HEK293 (cell line): ENCODE data around the gene BRD2.

Source experiments
- EGR2 ChIP-seq: fragments of 450-650 bp; formaldehyde crosslinking; IDR thresholded peaks from 2 replicates; pipeline ENCODE4 v1.5.1; 2016; ENCODE audit warnings: low read depth, missing biosample characterization, missing genetic modification characterization
- FEZF1 ChIP-seq: fragments of 450-650 bp; formaldehyde crosslinking; IDR thresholded peaks from 2 replicates; pipeline ENCODE4 v1.5.1; 2016; ENCODE audit warnings: missing biosample characterization, missing genetic modification characterization
- GLIS1 ChIP-seq: fragments of 450-650 bp; formaldehyde crosslinking; IDR thresholded peaks from 2 replicates; pipeline ENCODE4 v1.5.1; 2016; ENCODE audit warnings: missing biosample characterization, missing genetic modification characterization
- MZF1 ChIP-seq: fragments of 450-650 bp; formaldehyde crosslinking; IDR thresholded peaks from 2 replicates; pipeline ENCODE4 v1.5.1; 2017; ENCODE audit warnings: missing biosample characterization, missing genetic modification characterization, borderline replicate concordance
- SP3 ChIP-seq: fragments of 450-650 bp; formaldehyde crosslinking; IDR thresholded peaks from 2 replicates; pipeline ENCODE4 v1.5.1; 2016; ENCODE audit warnings: missing biosample characterization, missing genetic modification characterization
- TRIM28 ChIP-seq: IDR thresholded peaks from 2 replicates; pipeline ENCODE4 v1.6.1; 2011; ENCODE audit warnings: low read length, control low read depth, borderline replicate concordance
- ZNF155 ChIP-seq: fragments of 450-650 bp; formaldehyde crosslinking; IDR thresholded peaks from 2 replicates; pipeline ENCODE4 v1.5.1; 2016; ENCODE audit warnings: missing biosample characterization, missing genetic modification characterization
- ZNF157 ChIP-seq: fragments of 450-650 bp; formaldehyde crosslinking; IDR thresholded peaks from 2 replicates; pipeline ENCODE4 v1.5.1; 2016; ENCODE audit warnings: missing biosample characterization, missing genetic modification characterization
- ZNF169 ChIP-seq: fragments of 450-650 bp; formaldehyde crosslinking; IDR thresholded peaks from 2 replicates; pipeline ENCODE4 v1.5.1; 2016; ENCODE audit warnings: missing biosample characterization, missing genetic modification characterization
- ZNF19 ChIP-seq: fragments of 450-650 bp; formaldehyde crosslinking; IDR thresholded peaks from 2 replicates; pipeline ENCODE4; 2016; ENCODE audit warnings: missing biosample characterization, missing genetic modification characterization, low read depth
- ZNF248 ChIP-seq: fragments of 450-650 bp; formaldehyde crosslinking; IDR thresholded peaks from 2 replicates; pipeline ENCODE4 v1.5.1; 2017; ENCODE audit warnings: missing biosample characterization, missing genetic modification characterization
- ZNF274 ChIP-seq, 2 experiments: fragments of 200-500 bp in 1 of 2; fragments of 450-650 bp in 1 of 2; sonication (Bioruptor generic) in 1 of 2; formaldehyde crosslinking in 1 of 2; IDR thresholded peaks; 2 replicates each; pipeline versions ENCODE4 v1.5.1 to v1.6.1; 2014 to 2016; ENCODE audit warnings: borderline replicate concordance in 1 of 2, inconsistent platforms in 1 of 2, low read length in 1 of 2, missing biosample characterization in 1 of 2, missing genetic modification characterization in 1 of 2
- ZNF394 ChIP-seq: fragments of 450-650 bp; formaldehyde crosslinking; IDR thresholded peaks from 2 replicates; pipeline ENCODE4 v1.5.1; 2016; ENCODE audit warnings: missing biosample characterization, missing genetic modification characterization, mild to moderate bottlenecking, moderate library complexity, borderline replicate concordance
- ZNF530 ChIP-seq: fragments of 450-650 bp; formaldehyde crosslinking; IDR thresholded peaks from 2 replicates; pipeline ENCODE4 v1.5.1; 2016; ENCODE audit warnings: low read depth, missing biosample characterization, missing genetic modification characterization
- ZNF623 ChIP-seq: fragments of 450-650 bp; formaldehyde crosslinking; IDR thresholded peaks from 2 replicates; pipeline ENCODE4 v1.5.1; 2016; ENCODE audit warnings: missing biosample characterization, missing genetic modification characterization
- ZNF76 ChIP-seq: fragments of 450-650 bp; formaldehyde crosslinking; IDR thresholded peaks from 2 replicates; pipeline ENCODE4; 2016; ENCODE audit warnings: low read depth, missing biosample characterization, missing genetic modification characterization, borderline replicate concordance
- TF ChIP-seq, protein P1 (sequence below): fragments of 450-650 bp; formaldehyde crosslinking; IDR thresholded peaks from 2 replicates; pipeline ENCODE4 v1.5.1; 2016; ENCODE audit warnings: missing biosample characterization, missing genetic modification characterization
- TF ChIP-seq, protein P2 (sequence below): fragments of 450-650 bp; formaldehyde crosslinking; IDR thresholded peaks from 2 replicates; pipeline ENCODE4 v1.5.1; 2016; ENCODE audit warnings: missing biosample characterization, missing genetic modification characterization
- TF ChIP-seq, protein P3 (sequence below): fragments of 450-650 bp; formaldehyde crosslinking; IDR thresholded peaks from 2 replicates; pipeline ENCODE4 v1.5.1; 2017; ENCODE audit warnings: missing biosample characterization, missing genetic modification characterization
- TF ChIP-seq, protein P4 (sequence below): sonication (generic); formaldehyde crosslinking; IDR thresholded peaks from 2 replicates; pipeline ENCODE4 v1.8.1; 2022; ENCODE audit warnings: mild to moderate bottlenecking, moderate library complexity, missing genetic modification reagents
- TF ChIP-seq, protein P5 (sequence below): fragments of 450-650 bp; formaldehyde crosslinking; IDR thresholded peaks from 2 replicates; pipeline ENCODE4 v1.5.1; 2016; ENCODE audit warnings: missing biosample characterization, missing genetic modification characterization
- TF ChIP-seq, protein P6 (sequence below): fragments of 450-650 bp; formaldehyde crosslinking; IDR thresholded peaks from 2 replicates; pipeline ENCODE4 v1.5.1; 2016; ENCODE audit warnings: missing biosample characterization, missing genetic modification characterization
- TF ChIP-seq, protein P7 (sequence below): fragments of 450-650 bp; formaldehyde crosslinking; conservative IDR thresholded peaks from 2 replicates; pipeline ENCODE4 v1.5.1; 2016; ENCODE audit warnings: low read depth, missing biosample characterization, missing genetic modification characterization

Gene BRD2

DNA sequence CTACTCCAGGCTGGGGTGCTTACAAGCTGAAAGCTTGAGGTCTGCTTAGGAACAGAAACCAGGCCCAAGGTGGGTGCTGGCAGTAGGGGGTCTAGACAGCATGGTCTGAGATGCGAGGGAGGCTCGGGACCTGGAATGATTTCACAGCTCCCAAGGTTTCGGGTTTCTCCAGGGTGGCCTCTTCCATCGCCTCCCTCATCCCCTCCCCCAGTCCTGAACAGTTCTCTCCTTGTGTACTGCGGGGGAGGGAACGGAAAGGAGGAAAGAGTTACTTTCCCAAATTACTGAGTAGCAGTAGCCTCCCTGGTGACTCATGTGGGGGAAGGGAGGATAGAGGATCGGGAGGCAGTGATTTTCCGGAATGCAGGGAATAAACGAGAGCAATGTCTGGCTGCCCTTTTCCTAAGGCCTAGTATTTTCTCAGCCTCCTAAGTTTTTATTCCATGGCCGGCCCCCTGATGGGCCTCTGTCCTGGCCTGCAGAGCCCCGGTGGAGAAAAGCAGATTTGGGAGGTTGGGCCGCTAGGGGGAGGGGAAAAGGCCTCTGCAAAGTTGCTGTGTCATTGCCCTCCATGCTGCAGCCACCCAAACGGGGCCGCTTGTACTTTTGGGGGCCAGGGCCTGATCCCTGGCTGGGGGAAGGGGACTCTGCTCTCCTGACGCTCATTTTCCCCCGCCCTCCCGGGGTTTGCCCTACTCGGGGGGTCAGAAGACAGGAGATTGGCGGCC lies 1.5 kb downstream of the BRD2 start (continued):
- TF ChIP-seq ZNF19 (tag by site-specific recombination) (no peak), SP3 (tag by site-specific recombination) (peak; percentile 63), GLIS1 (tag by site-specific recombination) (peak; percentile 96), ZNF76 (tag by site-specific recombination) (peak; percentile 12; the same call in 1 of the 2 replicates), ZNF530 (no peak), ZNF274 (IDR thresholded peaks at IDR 0.05; ENCODE audit: low read length) (no peak), ZNF274 (tag by site-specific recombination; IDR thresholded peaks at IDR 0.05; ENCODE audit: borderline replicate concordance) (no peak), FEZF1 (tag by site-specific recombination) (0 out of 2 replicates have a peak, but pooled peaks have one; percentile 13), MZF1 (tag by site-specific recombination) (peak; percentile 34; the same call in 1 of the 2 replicates), ZNF248 (tag by site-specific recombination) (no peak), ZNF394 (tag by site-specific recombination) (peak; percentile 66; the same call in 1 of the 2 replicates), ZNF155 (tag by site-specific recombination) (no peak), ZNF169 (tag by site-specific recombination) (no peak), ZNF623 (tag by site-specific recombination) (0 out of 2 replicates have a peak, but pooled peaks have one; percentile 11), EGR2 (tag by site-specific recombination) (peak; percentile 90), TRIM28 (peak; percentile 58), ZNF157 (tag by site-specific recombination) (no peak)
- TF ChIP-seq, protein P1, sequence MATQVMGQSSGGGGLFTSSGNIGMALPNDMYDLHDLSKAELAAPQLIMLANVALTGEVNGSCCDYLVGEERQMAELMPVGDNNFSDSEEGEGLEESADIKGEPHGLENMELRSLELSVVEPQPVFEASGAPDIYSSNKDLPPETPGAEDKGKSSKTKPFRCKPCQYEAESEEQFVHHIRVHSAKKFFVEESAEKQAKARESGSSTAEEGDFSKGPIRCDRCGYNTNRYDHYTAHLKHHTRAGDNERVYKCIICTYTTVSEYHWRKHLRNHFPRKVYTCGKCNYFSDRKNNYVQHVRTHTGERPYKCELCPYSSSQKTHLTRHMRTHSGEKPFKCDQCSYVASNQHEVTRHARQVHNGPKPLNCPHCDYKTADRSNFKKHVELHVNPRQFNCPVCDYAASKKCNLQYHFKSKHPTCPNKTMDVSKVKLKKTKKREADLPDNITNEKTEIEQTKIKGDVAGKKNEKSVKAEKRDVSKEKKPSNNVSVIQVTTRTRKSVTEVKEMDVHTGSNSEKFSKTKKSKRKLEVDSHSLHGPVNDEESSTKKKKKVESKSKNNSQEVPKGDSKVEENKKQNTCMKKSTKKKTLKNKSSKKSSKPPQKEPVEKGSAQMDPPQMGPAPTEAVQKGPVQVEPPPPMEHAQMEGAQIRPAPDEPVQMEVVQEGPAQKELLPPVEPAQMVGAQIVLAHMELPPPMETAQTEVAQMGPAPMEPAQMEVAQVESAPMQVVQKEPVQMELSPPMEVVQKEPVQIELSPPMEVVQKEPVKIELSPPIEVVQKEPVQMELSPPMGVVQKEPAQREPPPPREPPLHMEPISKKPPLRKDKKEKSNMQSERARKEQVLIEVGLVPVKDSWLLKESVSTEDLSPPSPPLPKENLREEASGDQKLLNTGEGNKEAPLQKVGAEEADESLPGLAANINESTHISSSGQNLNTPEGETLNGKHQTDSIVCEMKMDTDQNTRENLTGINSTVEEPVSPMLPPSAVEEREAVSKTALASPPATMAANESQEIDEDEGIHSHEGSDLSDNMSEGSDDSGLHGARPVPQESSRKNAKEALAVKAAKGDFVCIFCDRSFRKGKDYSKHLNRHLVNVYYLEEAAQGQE, result no peak
- TF ChIP-seq, protein P2, sequence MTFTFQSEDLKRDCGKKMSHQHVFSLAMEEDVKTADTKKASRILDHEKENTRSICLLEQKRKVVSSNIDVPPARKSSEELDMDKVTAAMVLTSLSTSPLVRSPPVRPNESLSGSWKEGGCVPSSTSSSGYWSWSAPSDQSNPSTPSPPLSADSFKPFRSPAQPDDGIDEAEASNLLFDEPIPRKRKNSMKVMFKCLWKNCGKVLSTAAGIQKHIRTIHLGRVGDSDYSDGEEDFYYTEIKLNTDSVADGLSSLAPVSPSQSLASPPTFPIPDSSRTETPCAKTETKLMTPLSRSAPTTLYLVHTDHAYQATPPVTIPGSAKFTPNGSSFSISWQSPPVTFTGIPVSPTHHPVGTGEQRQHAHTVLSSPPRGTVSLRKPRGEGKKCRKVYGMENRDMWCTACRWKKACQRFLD (tag by site-specific recombination), result no peak
- TF ChIP-seq, protein P3, sequence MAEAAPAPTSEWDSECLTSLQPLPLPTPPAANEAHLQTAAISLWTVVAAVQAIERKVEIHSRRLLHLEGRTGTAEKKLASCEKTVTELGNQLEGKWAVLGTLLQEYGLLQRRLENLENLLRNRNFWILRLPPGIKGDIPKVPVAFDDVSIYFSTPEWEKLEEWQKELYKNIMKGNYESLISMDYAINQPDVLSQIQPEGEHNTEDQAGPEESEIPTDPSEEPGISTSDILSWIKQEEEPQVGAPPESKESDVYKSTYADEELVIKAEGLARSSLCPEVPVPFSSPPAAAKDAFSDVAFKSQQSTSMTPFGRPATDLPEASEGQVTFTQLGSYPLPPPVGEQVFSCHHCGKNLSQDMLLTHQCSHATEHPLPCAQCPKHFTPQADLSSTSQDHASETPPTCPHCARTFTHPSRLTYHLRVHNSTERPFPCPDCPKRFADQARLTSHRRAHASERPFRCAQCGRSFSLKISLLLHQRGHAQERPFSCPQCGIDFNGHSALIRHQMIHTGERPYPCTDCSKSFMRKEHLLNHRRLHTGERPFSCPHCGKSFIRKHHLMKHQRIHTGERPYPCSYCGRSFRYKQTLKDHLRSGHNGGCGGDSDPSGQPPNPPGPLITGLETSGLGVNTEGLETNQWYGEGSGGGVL (tag by site-specific recombination), result peak; percentile 95
- TF ChIP-seq, protein P4, sequence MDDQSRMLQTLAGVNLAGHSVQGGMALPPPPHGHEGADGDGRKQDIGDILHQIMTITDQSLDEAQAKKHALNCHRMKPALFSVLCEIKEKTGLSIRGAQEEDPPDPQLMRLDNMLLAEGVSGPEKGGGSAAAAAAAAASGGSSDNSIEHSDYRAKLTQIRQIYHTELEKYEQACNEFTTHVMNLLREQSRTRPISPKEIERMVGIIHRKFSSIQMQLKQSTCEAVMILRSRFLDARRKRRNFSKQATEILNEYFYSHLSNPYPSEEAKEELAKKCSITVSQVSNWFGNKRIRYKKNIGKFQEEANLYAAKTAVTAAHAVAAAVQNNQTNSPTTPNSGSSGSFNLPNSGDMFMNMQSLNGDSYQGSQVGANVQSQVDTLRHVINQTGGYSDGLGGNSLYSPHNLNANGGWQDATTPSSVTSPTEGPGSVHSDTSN (CRISPR knock-in tag), result no peak
- TF ChIP-seq, protein P5, sequence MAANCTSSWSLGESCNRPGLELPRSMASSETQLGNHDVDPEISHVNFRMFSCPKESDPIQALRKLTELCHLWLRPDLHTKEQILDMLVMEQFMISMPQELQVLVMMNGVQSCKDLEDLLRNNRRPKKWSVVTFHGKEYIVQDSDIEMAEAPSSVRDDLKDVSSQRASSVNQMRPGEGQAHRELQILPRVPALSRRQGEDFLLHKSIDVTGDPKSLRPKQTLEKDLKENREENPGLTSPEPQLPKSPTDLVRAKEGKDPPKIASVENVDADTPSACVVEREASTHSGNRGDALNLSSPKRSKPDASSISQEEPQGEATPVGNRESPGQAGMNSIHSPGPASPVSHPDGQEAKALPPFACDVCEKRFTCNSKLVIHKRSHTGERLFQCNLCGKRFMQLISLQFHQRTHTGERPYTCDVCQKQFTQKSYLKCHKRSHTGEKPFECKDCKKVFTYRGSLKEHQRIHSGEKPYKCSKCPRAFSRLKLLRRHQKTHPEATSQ (tag by site-specific recombination), result peak; percentile 84; the same call in 1 of the 2 replicates
- TF ChIP-seq, protein P6, sequence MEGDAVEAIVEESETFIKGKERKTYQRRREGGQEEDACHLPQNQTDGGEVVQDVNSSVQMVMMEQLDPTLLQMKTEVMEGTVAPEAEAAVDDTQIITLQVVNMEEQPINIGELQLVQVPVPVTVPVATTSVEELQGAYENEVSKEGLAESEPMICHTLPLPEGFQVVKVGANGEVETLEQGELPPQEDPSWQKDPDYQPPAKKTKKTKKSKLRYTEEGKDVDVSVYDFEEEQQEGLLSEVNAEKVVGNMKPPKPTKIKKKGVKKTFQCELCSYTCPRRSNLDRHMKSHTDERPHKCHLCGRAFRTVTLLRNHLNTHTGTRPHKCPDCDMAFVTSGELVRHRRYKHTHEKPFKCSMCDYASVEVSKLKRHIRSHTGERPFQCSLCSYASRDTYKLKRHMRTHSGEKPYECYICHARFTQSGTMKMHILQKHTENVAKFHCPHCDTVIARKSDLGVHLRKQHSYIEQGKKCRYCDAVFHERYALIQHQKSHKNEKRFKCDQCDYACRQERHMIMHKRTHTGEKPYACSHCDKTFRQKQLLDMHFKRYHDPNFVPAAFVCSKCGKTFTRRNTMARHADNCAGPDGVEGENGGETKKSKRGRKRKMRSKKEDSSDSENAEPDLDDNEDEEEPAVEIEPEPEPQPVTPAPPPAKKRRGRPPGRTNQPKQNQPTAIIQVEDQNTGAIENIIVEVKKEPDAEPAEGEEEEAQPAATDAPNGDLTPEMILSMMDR, result peak; percentile 76
- TF ChIP-seq, protein P7, sequence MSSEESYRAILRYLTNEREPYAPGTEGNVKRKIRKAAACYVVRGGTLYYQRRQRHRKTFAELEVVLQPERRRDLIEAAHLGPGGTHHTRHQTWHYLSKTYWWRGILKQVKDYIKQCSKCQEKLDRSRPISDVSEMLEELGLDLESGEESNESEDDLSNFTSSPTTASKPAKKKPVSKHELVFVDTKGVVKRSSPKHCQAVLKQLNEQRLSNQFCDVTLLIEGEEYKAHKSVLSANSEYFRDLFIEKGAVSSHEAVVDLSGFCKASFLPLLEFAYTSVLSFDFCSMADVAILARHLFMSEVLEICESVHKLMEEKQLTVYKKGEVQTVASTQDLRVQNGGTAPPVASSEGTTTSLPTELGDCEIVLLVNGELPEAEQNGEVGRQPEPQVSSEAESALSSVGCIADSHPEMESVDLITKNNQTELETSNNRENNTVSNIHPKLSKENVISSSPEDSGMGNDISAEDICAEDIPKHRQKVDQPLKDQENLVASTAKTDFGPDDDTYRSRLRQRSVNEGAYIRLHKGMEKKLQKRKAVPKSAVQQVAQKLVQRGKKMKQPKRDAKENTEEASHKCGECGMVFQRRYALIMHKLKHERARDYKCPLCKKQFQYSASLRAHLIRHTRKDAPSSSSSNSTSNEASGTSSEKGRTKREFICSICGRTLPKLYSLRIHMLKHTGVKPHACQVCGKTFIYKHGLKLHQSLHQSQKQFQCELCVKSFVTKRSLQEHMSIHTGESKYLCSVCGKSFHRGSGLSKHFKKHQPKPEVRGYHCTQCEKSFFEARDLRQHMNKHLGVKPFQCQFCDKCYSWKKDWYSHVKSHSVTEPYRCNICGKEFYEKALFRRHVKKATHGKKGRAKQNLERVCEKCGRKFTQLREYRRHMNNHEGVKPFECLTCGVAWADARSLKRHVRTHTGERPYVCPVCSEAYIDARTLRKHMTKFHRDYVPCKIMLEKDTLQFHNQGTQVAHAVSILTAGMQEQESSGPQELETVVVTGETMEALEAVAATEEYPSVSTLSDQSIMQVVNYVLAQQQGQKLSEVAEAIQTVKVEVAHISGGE, result no peak
